Breast epithelium (tissue), 4 donors: ENCODE results near the gene CACNA1H. TPM values are rescaled to one million over a fixed set of nuclear protein-coding genes. Genes with fewer than 3 reads are reported as not detected.

Experiments used
- DNase-seq, 2 donors: peaks; one replicate each; pipeline ENCODE4 v3.0.0-alpha.2; 2019; ENCODE audit warnings: low spot score in 2 of 2
- H3K27ac ChIP-seq, 2 donors: fragments of 200-600 bp; sonication (generic) in 1 of 2; one replicate each; pipeline ENCODE4 v1.5.1; 2016 to 2019; ENCODE audit warnings: mild to moderate bottlenecking in 1 of 2
- H3K27me3 ChIP-seq, 2 donors: fragments of 200-600 bp; sonication (generic) in 1 of 2; one replicate each; pipeline versions ENCODE4 v1.5.1 to v1.6.0; 2017 to 2019; ENCODE audit warnings: control low read depth in 1 of 2, mild to moderate bottlenecking in 1 of 2
- H3K36me3 ChIP-seq: fragments of 200-600 bp; one replicate; pipeline ENCODE4 v1.5.1; 2019
- H3K4me1 ChIP-seq, 2 donors: fragments of 200-600 bp; sonication (generic); one replicate each; pipeline ENCODE4 v1.5.1; 2016 to 2019; ENCODE audit warnings: control low read depth in 1 of 2
- H3K4me3 ChIP-seq, 3 donors: fragments of 200-600 bp; sonication (generic); 1 replicate in 2 of 3; 2 replicates in 1 of 3; pipeline ENCODE4 v1.5.1; 2016 to 2019; ENCODE audit warnings: mild to moderate bottlenecking in 3 of 3, moderate library complexity in 2 of 3
- H3K9me3 ChIP-seq, 2 donors: fragments of 200-600 bp; sonication (generic) in 1 of 2; one replicate each; pipeline ENCODE4 v1.5.1; 2016 to 2019; ENCODE audit warnings: control low read depth in 1 of 2
- POLR2A ChIP-seq: fragments of 450-650 bp; IDR thresholded peaks from one replicate; pipeline ENCODE4 v1.6.1; 2016; ENCODE audit warnings: antibody characterized with exemption, mild to moderate bottlenecking, moderate library complexity
- POLR2AphosphoS5 ChIP-seq, 3 donors: sonication (generic); formaldehyde crosslinking; IDR thresholded peaks; one replicate each; pipeline ENCODE4 v1.6.1; 2017; ENCODE audit warnings: antibody characterized with exemption in 3 of 3
- intact Hi-C: fragments of 100-400 bp; cut with DNase I; formaldehyde crosslinking; loops from one replicate; pipeline ENCODE4 v1.15.1; 2023; ENCODE audit warnings: low total_unique reads
- total RNA-seq, 3 donors: library from RNA; depleted of rRNA; stranded (reverse); fragments of >200 nt; gene quantifications; one replicate each; pipeline ENCODE4 v1.1.0, GENCODE V29; 2016
- TF ChIP-seq, protein P1 (sequence below), 3 donors: fragments of 450-650 bp; IDR thresholded peaks; one replicate each; pipeline ENCODE4 v1.5.1; 2016 to 2017; ENCODE audit warnings: antibody characterized with exemption in 3 of 3, mild to moderate bottlenecking in 3 of 3, moderate library complexity in 3 of 3

Gene CACNA1H
- total RNA-seq, 3 donors from 2014 or later: 1.6 to 2.5 (median 2.2) TPM

- Histone ChIP-seq H3K27me3 (peaks cover 4 to 79% of the 10 kb centered on the region in 2 donors), H3K27ac (no peak overlapping the region), H3K36me3 (no peaks in the 10 kb centered on the region), H3K9me3 (no peaks in the 10 kb centered on the region), H3K4me1 (no peaks in the 10 kb centered on the region), H3K4me3 (no peak overlapping the region)
- no peak for DNase-seq
- TF ChIP-seq, protein P1, sequence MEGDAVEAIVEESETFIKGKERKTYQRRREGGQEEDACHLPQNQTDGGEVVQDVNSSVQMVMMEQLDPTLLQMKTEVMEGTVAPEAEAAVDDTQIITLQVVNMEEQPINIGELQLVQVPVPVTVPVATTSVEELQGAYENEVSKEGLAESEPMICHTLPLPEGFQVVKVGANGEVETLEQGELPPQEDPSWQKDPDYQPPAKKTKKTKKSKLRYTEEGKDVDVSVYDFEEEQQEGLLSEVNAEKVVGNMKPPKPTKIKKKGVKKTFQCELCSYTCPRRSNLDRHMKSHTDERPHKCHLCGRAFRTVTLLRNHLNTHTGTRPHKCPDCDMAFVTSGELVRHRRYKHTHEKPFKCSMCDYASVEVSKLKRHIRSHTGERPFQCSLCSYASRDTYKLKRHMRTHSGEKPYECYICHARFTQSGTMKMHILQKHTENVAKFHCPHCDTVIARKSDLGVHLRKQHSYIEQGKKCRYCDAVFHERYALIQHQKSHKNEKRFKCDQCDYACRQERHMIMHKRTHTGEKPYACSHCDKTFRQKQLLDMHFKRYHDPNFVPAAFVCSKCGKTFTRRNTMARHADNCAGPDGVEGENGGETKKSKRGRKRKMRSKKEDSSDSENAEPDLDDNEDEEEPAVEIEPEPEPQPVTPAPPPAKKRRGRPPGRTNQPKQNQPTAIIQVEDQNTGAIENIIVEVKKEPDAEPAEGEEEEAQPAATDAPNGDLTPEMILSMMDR (IDR thresholded peaks at IDR 0.05): no peak
- no peak for TF ChIP-seq POLR2A
- no peak for TF ChIP-seq POLR2AphosphoS5 (IDR thresholded peaks at IDR 0.05)
- intact Hi-C loops: no loop called here
These were observed 39.6 kb downstream of the CACNA1H start for GRCh38 chr16:1192384-1193073.

DNA sequence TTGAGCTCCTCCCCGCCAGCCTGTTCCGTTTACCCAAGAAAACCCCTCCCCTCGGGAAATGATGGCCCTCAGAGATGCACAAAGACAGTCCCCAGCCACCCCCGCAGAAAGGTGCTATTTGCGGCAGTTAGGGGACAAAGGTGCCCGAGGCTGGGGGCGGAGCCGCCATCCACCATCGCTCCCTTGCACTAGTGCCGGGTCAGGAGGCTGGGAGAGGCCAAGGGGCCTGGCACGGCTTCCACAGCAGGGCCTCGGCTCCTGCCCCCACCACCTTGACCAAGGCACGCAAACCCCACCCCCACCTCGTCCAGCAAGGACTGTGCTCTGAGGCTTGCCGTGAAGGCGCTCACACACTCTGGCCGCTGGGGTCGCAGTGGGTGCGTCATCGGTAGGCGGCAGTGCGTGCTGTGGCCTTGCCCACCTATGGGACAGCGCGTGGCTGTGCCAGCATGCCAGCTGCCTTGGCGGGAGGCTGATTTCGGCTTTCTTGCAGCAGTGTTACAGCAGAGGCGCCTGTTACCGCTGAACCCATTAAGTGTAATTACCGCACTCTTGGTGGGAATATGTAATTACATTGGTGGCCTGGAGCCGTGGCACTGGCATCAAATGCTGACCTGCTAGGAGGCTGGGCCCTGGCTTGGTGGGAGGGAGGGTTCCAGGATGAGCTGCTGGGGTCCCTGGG is 40.4 kb downstream of the CACNA1H start:
- DNase-seq: no peak
- H3K4me1 ChIP-seq: no peaks in the 10 kb centered on the region
- intact Hi-C loops: no loop called here
- H3K27ac ChIP-seq: no peak overlapping the region
- no peak overlapping the region for H3K4me3 ChIP-seq
- TF ChIP-seq POLR2A (no peak), POLR2AphosphoS5 (IDR thresholded peaks at IDR 0.05) (no peak)
- TF ChIP-seq, protein P1 (IDR thresholded peaks at IDR 0.05): no peak
- H3K27me3 ChIP-seq: peaks cover 4 to 79% of the 10 kb centered on the region in 2 donors
- peaks cover 0 to under 1% of the 10 kb centered on the region in 2 donors for H3K9me3 ChIP-seq
- H3K36me3 ChIP-seq: no peaks in the 10 kb centered on the region

DNA sequence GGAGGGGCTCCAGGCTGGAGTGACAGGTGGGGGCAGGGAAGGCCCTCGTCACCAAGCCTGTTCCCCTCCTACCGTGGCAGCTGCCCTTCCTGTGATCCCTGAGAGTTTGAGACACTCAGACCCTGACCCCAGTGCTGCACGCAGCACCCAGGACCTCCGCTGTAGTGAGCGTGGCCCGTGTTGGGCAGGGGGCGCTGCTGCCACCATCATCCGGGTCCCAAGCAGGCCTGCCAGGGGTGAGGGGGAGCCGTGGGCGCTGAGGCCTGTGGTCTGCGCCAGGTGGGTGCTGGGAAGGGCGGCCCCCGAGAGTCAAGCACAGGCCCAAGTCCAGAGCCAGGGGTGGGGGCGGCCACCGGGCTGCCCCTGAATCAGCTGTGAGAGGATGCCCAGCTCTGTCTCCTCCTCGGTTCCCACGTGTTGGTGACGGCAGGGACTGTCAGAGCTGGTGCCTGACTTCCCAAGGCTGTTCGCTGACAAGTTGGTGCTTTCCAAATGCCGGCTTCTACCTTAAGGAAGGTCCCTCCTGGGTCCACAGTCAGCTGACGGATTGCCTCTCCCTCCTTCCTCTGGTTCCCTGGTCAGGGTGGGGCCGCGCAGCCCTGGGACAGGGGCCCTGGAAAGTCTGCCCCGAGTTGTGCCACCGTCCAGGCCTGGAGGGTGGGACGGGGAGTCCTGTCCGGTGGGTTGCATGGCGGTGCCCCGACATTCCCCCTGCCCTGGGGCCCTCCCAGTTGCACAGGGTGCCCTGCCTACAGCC is 41.1 kb downstream of the CACNA1H start:
- no peaks in the 10 kb centered on the region for H3K36me3 ChIP-seq
- intact Hi-C loops: no loop called here
- H3K27ac ChIP-seq: no peak overlapping the region
- H3K27me3 ChIP-seq: peaks cover 4 to 74% of the 10 kb centered on the region in 2 donors
- no peaks in the 10 kb centered on the region for H3K4me1 ChIP-seq
- H3K4me3 ChIP-seq: no peak overlapping the region
- TF ChIP-seq, protein P1 (IDR thresholded peaks at IDR 0.05): no peak
- TF ChIP-seq POLR2AphosphoS5 (IDR thresholded peaks at IDR 0.05) (no peak), POLR2A (no peak)
- DNase-seq: no peak
- peaks cover 0 to 5% of the 10 kb centered on the region in 2 donors for H3K9me3 ChIP-seq

- no peak overlapping the region for H3K27ac ChIP-seq
- peaks cover 4 to 68% of the 10 kb centered on the region in 2 donors for H3K27me3 ChIP-seq
- no peaks in the 10 kb centered on the region for H3K36me3 ChIP-seq
- peaks cover 0 to 5% of the 10 kb centered on the region in 2 donors for H3K9me3 ChIP-seq
- H3K4me3 ChIP-seq: no peak overlapping the region
- no peak for TF ChIP-seq POLR2A
- TF ChIP-seq, protein P1 (IDR thresholded peaks at IDR 0.05): peak in 2 of 3 donors; percentile 61 to 64
- DNase-seq: no peak
- intact Hi-C loops: no loop called here
- no peaks in the 10 kb centered on the region for H3K4me1 ChIP-seq
These were observed 41.9 kb downstream of the CACNA1H start for GRCh38 chr16:1194665-1195392.
